Forelimb muscle (tissue), 1 donor: ENCODE results near the gene PEX14. TPM values are rescaled to one million over a fixed set of nuclear protein-coding genes. Genes with fewer than 3 reads are reported as not detected.

Experiments used
- DNase-seq: peaks from one replicate; pipeline ENCODE4 v3.0.0-alpha.2; 2013; ENCODE audit warnings: low read depth
- polyA plus RNA-seq: library from polyadenylated mRNA; unstranded; fragments of 120-200 nt; gene quantifications from one replicate; pipeline ENCODE4 v1.2.1, GENCODE V29; 2013; ENCODE audit not compliant: insufficient read length

The PEX14 gene
- polyA plus RNA-seq, 1 donor: 13.9 TPM

DNA sequence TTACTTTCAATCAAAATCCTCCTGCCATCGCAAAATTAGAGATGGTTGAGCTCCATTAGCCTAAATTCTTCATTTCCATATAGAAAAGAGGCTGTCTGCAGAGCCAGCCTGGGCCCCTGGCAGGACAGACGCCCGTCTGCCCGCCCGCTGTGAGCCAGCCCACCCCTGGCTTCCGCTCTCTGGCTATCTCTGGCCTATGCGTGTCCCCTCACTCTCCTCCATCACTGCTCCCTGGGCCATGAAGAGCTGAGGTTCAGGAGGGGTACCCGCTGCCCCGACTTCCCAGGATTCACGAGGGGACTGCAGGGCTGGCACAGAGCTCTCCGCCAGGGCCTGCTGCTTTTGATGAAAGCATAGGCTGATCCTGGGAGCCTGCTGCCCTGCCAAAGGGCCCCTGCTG lies 204.1 kb downstream of the PEX14 start:
- DNase-seq: no peak

DNA sequence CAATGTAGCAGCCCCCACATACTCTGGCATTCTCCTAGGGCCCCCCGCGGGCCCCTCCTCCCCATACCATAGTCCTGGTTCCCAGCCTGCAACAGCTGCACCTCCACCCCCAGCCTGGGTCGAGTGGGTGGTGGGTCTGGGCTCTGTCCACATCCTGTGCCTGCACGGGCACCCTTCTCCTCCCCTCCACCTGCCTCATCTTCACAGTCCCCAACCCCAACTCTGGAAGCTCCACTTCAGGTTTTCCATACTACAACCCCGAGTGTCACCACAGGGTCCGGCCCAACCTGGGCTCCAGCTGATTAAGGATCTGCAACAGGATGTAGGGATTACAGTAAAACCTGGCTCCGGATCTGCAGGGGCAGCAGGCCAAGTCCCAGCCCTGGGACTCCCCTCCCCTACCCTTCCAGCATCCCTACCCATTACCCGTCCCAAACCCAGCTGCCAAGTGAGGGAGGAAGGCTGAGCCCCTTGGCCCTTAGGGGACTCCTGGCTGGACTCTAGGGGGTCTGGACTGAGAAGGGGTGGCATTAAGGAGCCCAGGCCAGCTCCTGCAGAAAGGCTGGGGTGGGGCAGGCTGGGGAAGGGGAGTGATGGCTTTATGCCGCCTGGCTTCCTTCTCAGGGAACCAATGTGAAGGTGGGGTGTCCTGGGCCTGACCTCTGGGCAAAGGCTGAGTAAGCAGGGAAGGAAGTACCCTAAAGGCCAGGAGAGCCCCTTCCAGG lies 204.9 kb downstream of the PEX14 start:
- no peak for DNase-seq

Other genes starting within 250 kb of the PEX14 start
- gene PGD, start 75.9 kb upstream of the PEX14 start, polyA plus RNA-seq: 93.4 TPM
- gene CENPS, start 44.5 kb upstream of the PEX14 start, polyA plus RNA-seq: 8.7 TPM
- 1.4 TPM for gene CORT, start 24.9 kb upstream of the PEX14 start, polyA plus RNA-seq
- gene DFFA, start 2.4 kb upstream of the PEX14 start, polyA plus RNA-seq: 18.9 TPM